NT2/D1 (cell line): ENCODE results near the gene SYNPO2.

Experiments
- SUZ12 ChIP-seq: IDR thresholded peaks from 2 replicates; pipeline ENCODE4 v1.6.1; 2011; ENCODE audit not compliant: insufficient read length, insufficient read depth; ENCODE audit errors: extremely low read depth
- YY1 ChIP-seq: IDR thresholded peaks from 2 replicates; pipeline ENCODE4 v1.6.1; 2011; ENCODE audit not compliant: insufficient read length, insufficient read depth
- ZNF274 ChIP-seq: IDR thresholded peaks from 2 replicates; pipeline ENCODE4 v1.6.1; 2011; ENCODE audit warnings: mild to moderate bottlenecking, low read depth, low read length

- no peak for TF ChIP-seq ZNF274
- no peak for TF ChIP-seq YY1
- no peak for TF ChIP-seq SUZ12
These were observed 120.1 kb downstream of the SYNPO2 start for GRCh38 chr4:119008761-119009160.
